GM23248 (cell line): ENCODE data around the gene RNASE8. TPM values are rescaled to one million over a fixed set of nuclear protein-coding genes. Genes with fewer than 3 reads are reported as not detected.

Experiments used
- DNase-seq: peaks from one replicate; pipeline ENCODE4 v3.0.0-alpha.2; 2015
- H2AFZ ChIP-seq: fragments of 200-600 bp; sonication (generic); 2 replicates; pipeline ENCODE4 v1.6.1; 2016; ENCODE audit warnings: antibody characterized with exemption
- H3F3A ChIP-seq: fragments of 200-600 bp; sonication (generic); 2 replicates; pipeline ENCODE4 v1.6.1; 2016; ENCODE audit warnings: mild to moderate bottlenecking, antibody characterized with exemption, mixed run types; ENCODE audit not compliant: insufficient read depth
- H3K27ac ChIP-seq: fragments of 200-600 bp; sonication (generic); 2 replicates; pipeline ENCODE4 v1.5.1; 2016; ENCODE audit warnings: mild to moderate bottlenecking
- H3K27me3 ChIP-seq: fragments of 200-600 bp; sonication (generic); replicated peaks from 2 replicates; pipeline ENCODE4 v1.6.1; 2016; ENCODE audit warnings: mild to moderate bottlenecking; ENCODE audit not compliant: insufficient read depth
- H3K36me3 ChIP-seq: fragments of 200-600 bp; sonication (generic); 2 replicates; pipeline ENCODE4 v1.6.1; 2016; ENCODE audit warnings: low read depth, mild to moderate bottlenecking
- H3K4me1 ChIP-seq: fragments of 200-600 bp; sonication (generic); 2 replicates; pipeline ENCODE4 v1.6.1; 2016; ENCODE audit warnings: mild to moderate bottlenecking; ENCODE audit not compliant: insufficient read depth
- H3K4me2 ChIP-seq: fragments of 200-600 bp; sonication (generic); one replicate; pipeline ENCODE4 v1.6.1; 2016; ENCODE audit warnings: mild to moderate bottlenecking; ENCODE audit not compliant: unreplicated experiment
- H3K4me3 ChIP-seq: fragments of 200-600 bp; sonication (generic); 2 replicates; pipeline ENCODE4 v1.5.1; 2016; ENCODE audit warnings: mild to moderate bottlenecking
- H3K79me2 ChIP-seq: fragments of 200-600 bp; sonication (generic); 2 replicates; pipeline ENCODE4 v1.6.1; 2016; ENCODE audit warnings: mild to moderate bottlenecking; ENCODE audit not compliant: insufficient read depth
- H3K9ac ChIP-seq: fragments of 200-600 bp; sonication (generic); 2 replicates; pipeline ENCODE4 v1.6.1; 2016; ENCODE audit warnings: mild to moderate bottlenecking
- H3K9me2 ChIP-seq: fragments of 200-600 bp; sonication (generic); 2 replicates; pipeline ENCODE4 v1.6.1; 2016; ENCODE audit warnings: mixed run types, mild to moderate bottlenecking, moderate library complexity; ENCODE audit not compliant: insufficient read depth
- H3K9me3 ChIP-seq: fragments of 200-600 bp; sonication (generic); one replicate; pipeline ENCODE4 v1.6.1; 2017; ENCODE audit warnings: low read depth
- H4K20me1 ChIP-seq: fragments of 200-600 bp; sonication (generic); 2 replicates; pipeline ENCODE4 v1.6.0; 2016; ENCODE audit not compliant: insufficient read depth
- EZH2 ChIP-seq: fragments of 200-600 bp; sonication (generic); IDR thresholded peaks from 2 replicates; pipeline ENCODE4 v1.6.1; 2018; ENCODE audit warnings: antibody characterized with exemption, mild to moderate bottlenecking; ENCODE audit not compliant: insufficient read depth, poor library complexity, severe bottlenecking
- EZH2phosphoT487 ChIP-seq: fragments of 200-600 bp; sonication (generic); IDR thresholded peaks from 2 replicates; pipeline ENCODE4 v1.6.1; 2018; ENCODE audit warnings: antibody characterized with exemption, moderate library complexity, mild to moderate bottlenecking, low read depth; ENCODE audit not compliant: insufficient read depth
- WGBS, 2 experiments: methylation state at CpG; one replicate each; pipeline ENCODE4 v1.1.6; 2015 to 2017; ENCODE audit warnings: low lambda C conversion rate in 2 of 2, low coverage in 1 of 2; ENCODE audit errors: missing lambda C conversion rate in 2 of 2; 5-methylcytosine and 5-hydroxymethylcytosine counted together
- in situ Hi-C: fragments of 300-500 bp; cut with MboI; formaldehyde crosslinking; loops from 2 replicates; pipeline ENCODE4 v1.15.0; 2020
- polyA plus RNA-seq: library from polyadenylated mRNA; unstranded; fragments of >200 nt; fragmentation: Nextera tagmentation; extraction: Ambion mirVana; gene quantifications from 2 replicates; pipeline ENCODE4 v1.2.1, GENCODE V29; 2016
- total RNA-seq: library from RNA; depleted of rRNA; stranded (reverse); fragments of >200 nt; shearing (Covaris generic); gene quantifications from 2 replicates; pipeline ENCODE4 v1.2.3, GENCODE V29; 2014

Gene RNASE8
- total and polyA plus RNA-seq, 2 experiments from 2014 or later: not detected

- Histone ChIP-seq H3K79me2 (no peaks in the 10 kb centered on the region), H3K27ac (peak overlapping the region; percentile 95), H2AFZ (no peak overlapping the region), H3K4me3 (no peak overlapping the region), H3K27me3 (no peaks in the 10 kb centered on the region), H3K9ac (peak overlapping the region; percentile 74), H3K4me2 (no peak overlapping the region), H4K20me1 (no peaks in the 10 kb centered on the region), H3K4me1 (peaks cover 32% of the 10 kb centered on the region), H3F3A (peaks cover 62% of the 10 kb centered on the region), H3K9me2 (no peaks in the 10 kb centered on the region), H3K9me3 (no peaks in the 10 kb centered on the region), H3K36me3 (peaks cover 25% of the 10 kb centered on the region)
- TF ChIP-seq EZH2: no peak
- TF ChIP-seq EZH2phosphoT487: no peak
- in situ Hi-C loops: no loop called here
- 42 to 45% methylated on average over 4 of the region's 4 CpGs for WGBS, 2 experiments
- DNase-seq: no peak
Measured at GRCh38 chr14:21086908-21087293, 29.3 kb downstream of the RNASE8 start.

- Histone ChIP-seq H4K20me1 (no peaks in the 10 kb centered on the region), H3K79me2 (no peaks in the 10 kb centered on the region), H3K9me3 (no peaks in the 10 kb centered on the region), H3K4me3 (no peak overlapping the region), H3K4me2 (no peak overlapping the region), H3F3A (peaks cover 62% of the 10 kb centered on the region), H3K27me3 (no peaks in the 10 kb centered on the region), H3K9ac (peak overlapping the region; percentile 74), H3K9me2 (no peaks in the 10 kb centered on the region), H3K36me3 (peaks cover 22% of the 10 kb centered on the region), H3K4me1 (peaks cover 32% of the 10 kb centered on the region), H2AFZ (no peak overlapping the region), H3K27ac (peak overlapping the region; percentile 95)
- DNase-seq: peak; percentile 98
- WGBS, 2 experiments: 4 to 9% methylated on average over 16 to 19 of the region's 19 CpGs
- TF ChIP-seq EZH2phosphoT487 (no peak), EZH2 (no peak)
- in situ Hi-C loops: no loop called here
Measured at GRCh38 chr14:21087294-21088091, 29.9 kb downstream of the RNASE8 start.

- H3K27ac ChIP-seq: peak overlapping the region; percentile 95; the same call in 1 of the 2 replicates
- no peak overlapping the region for H3K4me2 ChIP-seq
- peaks cover 56% of the 10 kb centered on the region for H3F3A ChIP-seq
- no peaks in the 10 kb centered on the region for H3K79me2 ChIP-seq
- no peaks in the 10 kb centered on the region for H4K20me1 ChIP-seq
- H3K27me3 ChIP-seq: no peaks in the 10 kb centered on the region
- peaks cover 15% of the 10 kb centered on the region; the same call in 1 of the 2 replicates for H3K36me3 ChIP-seq
- no peak for DNase-seq
- no peak overlapping the region for H3K9ac ChIP-seq
- WGBS, 2 experiments: 72 to 75% methylated on average over 4 of the region's 4 CpGs
- peaks cover 32% of the 10 kb centered on the region for H3K4me1 ChIP-seq
- TF ChIP-seq EZH2: no peak
- no peak for TF ChIP-seq EZH2phosphoT487
- H3K9me2 ChIP-seq: no peaks in the 10 kb centered on the region
- H2AFZ ChIP-seq: no peak overlapping the region
- no peak overlapping the region for H3K4me3 ChIP-seq
- H3K9me3 ChIP-seq: no peaks in the 10 kb centered on the region
- in situ Hi-C loops: no loop called here
Measured at GRCh38 chr14:21088687-21089086, 31.1 kb downstream of the RNASE8 start.

- Histone ChIP-seq H3K36me3 (peaks cover 15% of the 10 kb centered on the region; the same call in 1 of the 2 replicates), H3K79me2 (no peaks in the 10 kb centered on the region), H3F3A (peaks cover 53% of the 10 kb centered on the region), H2AFZ (no peak overlapping the region), H3K9me3 (no peaks in the 10 kb centered on the region), H4K20me1 (no peaks in the 10 kb centered on the region), H3K4me3 (no peak overlapping the region), H3K9me2 (no peaks in the 10 kb centered on the region), H3K27ac (0 out of 2 replicates have a peak overlapping the region, but pooled peaks have one; percentile 95), H3K9ac (no peak overlapping the region), H3K4me1 (peaks cover 32% of the 10 kb centered on the region), H3K27me3 (no peaks in the 10 kb centered on the region), H3K4me2 (no peak overlapping the region)
- in situ Hi-C loops: no loop called here
- no peak for TF ChIP-seq EZH2phosphoT487
- no peak for DNase-seq
- 45 to 59% methylated on average over 1 of the region's 1 CpG for WGBS, 2 experiments
Measured at GRCh38 chr14:21089271-21089670, 31.6 kb downstream of the RNASE8 start.
